ENCODE measurements around the gene DACT1.

Gene DACT1

GRCh38 chr14:58667900-58668299, 30.1 kb downstream of the DACT1 start:
- no peak for DNase-seq

DNA sequence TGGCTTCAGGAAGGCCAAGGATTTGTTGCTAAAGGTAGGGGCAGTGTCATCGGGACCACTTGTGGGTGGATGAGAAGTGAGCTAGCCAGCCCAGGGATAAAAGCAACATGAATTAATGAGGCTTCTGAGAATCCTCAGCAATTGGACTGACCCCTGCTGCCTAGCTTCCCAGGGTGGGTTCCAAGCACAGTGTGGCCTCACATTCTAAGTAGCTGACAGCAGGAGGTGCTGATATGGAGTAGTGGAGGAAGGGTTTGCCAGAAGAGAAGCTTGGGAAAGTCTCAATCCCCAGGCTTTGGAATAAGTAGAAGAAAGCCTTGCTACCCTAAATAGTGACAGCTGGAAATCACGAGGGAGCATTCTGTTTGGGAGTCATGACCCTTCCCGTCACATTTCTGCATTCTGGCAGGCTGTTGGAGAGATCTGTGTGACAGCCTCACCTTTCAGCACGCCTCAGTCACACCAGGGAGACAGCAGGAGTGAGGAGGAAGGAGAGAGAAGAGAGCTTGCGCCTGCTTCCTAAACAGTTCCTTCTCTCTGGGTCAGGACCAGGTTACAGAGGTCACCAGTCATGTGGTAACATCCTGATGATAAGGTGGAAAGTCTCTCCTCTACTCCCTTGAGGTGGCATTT, 31.2 kb downstream of the DACT1 start:
- no peak for DNase-seq

DNA sequence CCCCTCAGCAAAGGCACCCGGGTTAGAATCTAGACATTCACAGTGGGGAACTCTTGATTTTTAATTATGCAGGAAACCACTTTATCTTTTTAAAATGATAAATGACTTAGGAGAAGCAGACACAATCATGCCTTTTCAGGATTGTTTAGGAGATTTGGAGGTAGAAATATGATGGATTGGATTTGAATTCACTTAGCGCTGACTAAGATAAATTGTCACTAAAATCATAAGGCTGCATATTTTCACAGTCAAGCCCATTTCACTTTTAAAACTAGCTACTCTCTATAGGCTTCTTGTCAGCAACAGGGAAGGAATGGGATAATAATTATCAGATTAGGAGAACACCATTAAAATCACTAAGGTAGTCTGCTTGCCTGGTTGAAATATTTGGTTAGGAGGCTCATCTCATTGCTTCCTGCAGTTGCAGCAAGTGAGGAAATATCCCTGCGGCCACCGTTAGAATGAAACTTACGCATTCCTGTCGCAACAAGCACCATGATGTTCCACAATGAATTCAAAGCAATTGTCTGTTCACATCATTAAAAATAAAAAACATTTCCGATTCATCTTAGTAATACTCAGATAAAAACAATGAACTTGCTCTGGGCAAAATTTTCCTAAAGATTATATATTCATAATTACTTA, 31.9 kb downstream of the DACT1 start:
- no peak for DNase-seq

DNA sequence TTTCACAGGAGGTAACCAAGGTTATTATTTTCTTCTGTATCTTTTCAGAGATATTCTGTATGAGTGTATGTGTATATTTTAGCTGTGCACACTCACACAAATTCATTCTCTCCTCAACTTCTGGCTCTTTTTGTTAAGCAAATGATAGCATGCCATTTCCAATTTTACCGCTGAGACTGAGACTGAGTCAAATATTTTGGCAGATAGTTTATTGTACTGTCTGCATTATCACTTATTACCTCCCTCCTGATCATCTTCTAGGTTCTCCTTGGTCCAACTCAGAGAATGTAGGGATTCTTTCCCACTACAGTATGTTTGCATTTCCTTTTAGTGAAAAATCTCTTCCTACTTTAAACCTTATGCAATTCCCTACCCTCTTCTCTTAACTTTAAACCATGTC, 33.3 kb downstream of the DACT1 start:
- no peak for DNase-seq

GRCh38 chr14:58671436-58671835, 33.7 kb downstream of the DACT1 start:
- DNase-seq, result no peak

DNA sequence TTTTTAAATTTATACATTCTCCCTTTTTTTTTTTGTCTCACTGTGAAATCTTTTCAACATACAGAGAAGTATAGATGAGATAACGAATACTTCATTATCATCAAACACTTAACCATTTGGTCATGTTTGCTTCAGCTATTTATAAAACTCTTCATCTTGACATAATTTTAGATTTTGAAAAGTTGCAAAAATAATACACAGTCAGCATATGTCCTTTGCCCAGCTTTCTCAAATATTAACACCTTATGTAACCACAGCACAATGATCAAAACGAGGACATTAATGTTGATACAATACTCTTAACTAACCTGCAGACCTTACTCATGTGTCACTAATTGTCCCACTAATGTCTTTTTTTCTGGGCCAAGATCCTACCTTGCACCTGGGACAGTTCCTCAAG, 36.0 kb downstream of the DACT1 start:
- DNase-seq, result no peak

DNA sequence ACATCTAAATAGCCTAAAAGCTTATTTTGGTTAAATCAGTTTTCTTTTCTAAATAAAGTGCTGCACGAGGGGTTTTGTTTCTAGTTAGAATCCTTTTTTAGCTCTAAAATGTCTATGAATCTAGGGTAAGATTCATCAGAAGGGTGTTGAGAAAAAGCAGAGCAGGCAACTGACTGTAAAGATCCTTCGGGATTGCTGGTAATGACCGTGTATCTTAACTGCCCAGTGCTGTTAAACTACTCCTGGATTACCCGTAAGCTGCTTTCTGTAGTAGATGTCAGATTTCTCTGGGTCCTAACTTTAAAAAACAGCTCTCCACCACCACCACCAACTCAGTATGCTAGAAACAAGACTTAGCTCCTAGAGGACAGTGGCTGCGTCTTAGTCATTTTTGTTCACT, 39.2 kb downstream of the DACT1 start:
- DNase-seq, result no peak

DNA sequence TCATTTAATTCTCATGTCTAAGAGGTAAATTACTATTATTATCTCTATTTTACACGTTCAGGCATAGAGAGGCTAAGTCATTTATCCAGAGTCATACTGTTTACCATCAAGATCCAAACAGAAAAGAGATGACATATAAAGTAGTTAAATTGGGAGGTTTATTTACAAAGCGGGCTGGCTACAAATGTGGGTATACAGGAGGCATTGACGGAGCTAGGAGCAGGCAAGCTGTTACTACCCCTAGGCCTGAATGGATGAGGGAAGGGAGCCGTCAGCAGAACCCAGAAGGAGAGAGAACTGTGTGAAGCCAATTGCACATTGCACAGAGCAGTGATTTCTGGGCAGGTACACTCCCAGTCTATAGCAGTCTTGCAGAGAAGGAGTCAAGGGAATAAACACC, 39.8 kb downstream of the DACT1 start:
- no peak for DNase-seq

- no peak for DNase-seq
Observed at GRCh38 chr14:58677996-58678395, 40.2 kb downstream of the DACT1 start.

DNA sequence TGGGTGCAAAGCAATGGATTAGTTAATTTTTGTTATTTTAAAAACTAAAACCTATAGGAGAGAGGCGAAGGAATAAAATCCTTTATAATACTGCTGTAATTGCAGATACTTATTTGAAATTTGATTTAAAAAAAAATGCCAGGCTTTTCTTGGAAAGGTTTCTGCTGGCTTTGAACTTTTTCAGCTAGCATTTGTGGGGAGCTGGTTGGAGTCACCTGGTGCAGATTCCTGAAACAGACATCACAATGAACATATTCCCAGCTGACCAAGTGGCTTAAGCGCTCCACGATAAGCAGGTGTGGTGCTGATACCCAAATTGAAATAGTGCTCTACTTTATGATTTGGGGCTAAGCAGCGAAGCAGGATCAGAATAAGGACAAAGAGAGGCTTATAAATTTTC, 42.9 kb downstream of the DACT1 start:
- DNase-seq, result no peak

DNA sequence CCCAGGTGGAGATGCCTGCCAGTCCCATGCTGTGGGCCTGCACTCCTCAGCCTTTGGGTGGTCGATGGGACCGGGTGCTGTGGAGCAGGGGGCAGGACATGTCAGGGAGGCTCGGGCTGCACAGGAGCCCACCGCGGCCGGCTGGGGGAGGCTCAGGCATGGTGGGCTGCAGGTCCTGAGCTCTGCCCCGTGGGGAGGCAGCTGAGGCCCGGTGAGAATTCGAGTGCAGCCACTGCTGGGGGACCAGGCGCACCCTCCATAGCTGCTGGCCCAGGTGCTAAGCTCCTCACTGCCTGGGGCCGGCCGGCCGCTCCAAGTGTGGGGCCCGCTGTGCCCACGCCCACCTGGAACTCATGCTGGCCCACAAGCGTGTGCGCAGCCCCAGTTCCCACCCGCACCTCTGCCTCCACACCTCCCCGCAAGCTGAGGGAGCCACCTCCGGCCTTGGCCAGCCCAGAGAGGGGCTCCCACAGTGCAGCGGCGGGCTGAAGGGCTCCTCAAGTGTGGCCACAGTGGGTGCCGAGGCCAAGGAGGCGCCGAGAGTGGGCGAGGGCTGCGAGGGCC, 49.6 kb downstream of the DACT1 start:
- DNase-seq, result no peak

DNA sequence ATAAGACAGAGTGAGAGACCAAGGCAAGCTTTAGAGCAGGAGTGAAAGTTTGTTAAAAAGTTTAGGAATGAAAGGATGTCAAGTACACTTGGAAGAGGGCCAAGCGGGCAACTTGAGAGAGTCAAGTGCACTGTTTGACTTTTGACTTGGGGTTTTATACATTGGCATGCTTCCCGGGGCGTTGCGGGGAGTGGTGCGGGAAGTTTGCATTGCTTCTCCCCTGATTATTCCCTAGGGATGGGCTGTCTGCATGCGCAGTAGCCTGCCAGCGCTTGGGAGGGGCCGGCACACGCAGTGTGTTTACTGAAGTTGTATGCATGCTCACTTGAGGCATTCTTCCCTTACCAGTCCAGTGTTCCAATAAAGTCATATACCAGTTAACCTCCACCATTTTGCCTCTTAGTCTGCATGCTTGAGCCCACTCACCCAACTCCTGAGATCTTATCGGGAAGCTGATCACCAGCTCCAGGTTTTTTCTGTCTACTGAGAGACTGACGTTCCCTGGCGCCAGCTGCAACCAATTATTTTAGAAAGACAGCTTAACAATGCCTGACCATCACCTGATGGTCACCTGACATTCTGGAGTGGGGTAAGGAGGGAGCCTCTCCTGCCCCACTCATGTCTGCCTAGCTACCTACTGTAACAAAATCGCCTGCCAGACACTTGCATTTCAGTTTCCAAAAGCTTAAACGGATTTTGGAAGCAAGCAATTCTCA, 53.2 kb downstream of the DACT1 start:
- DNase-seq, result peak; percentile 5 to 24

GRCh38 chr14:58693048-58693447, 55.3 kb downstream of the DACT1 start:
- DNase-seq, result no peak

DNA sequence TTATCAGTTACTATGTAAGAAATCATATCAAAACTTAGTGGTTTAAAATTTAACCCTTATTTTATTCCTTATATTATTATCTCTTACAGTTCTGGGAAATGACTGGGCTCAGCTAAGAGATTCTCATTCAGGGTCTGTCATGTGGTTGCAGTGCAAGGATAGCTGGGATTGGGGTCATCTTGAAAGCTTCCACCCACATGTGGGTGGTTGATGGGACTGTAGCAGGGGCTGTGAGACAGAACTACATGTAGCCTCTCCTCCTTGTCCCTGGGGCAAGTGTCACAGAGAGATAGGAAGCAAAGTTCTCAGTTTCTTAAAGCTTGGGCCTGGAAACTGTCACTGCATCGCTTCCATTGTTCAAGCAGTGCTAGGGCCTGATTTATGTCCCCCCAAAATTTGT, 57.8 kb downstream of the DACT1 start:
- DNase-seq, result no peak

DNA sequence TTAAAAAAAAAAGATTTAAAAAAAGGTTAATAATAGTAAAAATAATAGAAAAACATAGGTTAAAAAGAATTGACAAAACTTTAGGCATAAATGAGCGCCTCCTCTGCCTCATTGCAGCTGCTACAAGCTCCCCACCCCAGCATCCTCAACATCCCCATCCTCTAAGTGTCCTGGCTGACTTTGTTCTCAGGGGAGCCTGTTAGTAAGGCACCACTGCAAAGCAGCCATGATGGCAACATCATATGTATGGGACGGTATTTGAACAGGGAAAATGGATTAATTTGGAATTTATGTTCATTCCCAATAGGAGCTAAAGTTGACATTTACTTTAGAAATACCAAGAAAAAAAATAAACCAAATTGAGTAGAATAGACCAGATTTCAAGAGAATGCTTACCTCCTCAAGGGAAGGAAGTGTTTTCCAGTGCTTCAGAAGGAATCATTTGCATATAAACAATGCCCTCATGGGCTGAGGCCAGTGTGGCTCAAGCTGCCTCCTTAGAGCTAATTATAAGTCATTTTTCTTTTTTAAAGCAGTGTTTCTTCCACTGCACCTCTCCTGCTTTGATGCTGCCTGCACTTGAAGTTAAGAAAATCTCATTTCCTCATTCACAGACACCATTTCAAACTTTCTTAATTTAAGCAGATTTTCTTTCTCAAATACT, 59.6 kb downstream of the DACT1 start:
- no peak for DNase-seq

Data from NCI-H526 (cell line).